ENCODE results near the gene GAGE1.
"Not testable (repeated sequence)": the region's sequence is repeated elsewhere in the genome, so short reads cannot be mapped to it uniquely, and the experiment has no call there.

Gene GAGE1, protein sequence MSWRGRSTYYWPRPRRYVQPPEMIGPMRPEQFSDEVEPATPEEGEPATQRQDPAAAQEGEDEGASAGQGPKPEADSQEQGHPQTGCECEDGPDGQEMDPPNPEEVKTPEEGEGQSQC

GRCh38 chrX:49598720-49599119, at the start of gene GAGE1:
Gene GAGE1, plus strand, starts transcription at chrX:49599020. Its CDS starts 1,155 bp downstream, at chrX:49600175.
- not testable (repeated sequence) for DNase-seq

DNA sequence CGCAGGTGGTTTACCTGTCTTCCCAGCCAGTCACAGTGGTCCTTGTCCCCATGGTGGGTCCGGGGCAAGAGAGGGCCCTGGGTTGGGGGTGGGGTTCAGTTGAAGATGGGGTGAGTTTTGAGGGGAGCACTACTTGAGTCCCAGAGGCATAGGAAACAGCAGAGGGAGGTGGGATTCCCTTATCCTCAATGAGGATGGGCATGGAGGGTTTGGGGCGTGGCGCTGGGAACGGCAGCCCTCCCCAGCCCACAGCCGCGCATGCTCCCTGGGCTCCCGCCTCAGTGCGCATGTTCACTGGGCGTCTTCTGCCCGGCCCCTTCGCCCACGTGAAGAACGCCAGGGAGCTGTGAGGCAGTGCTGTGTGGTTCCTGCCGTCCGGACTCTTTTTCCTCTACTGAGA, 47.8 kb upstream of the GAGE1 start, which contains the start of gene GAGE12E:
TSS of gene GAGE12E (plus strand) at position 301 of the 400 bp plus-strand sequence. CDS start 1,155 bp downstream, outside the sequence.
- DNase-seq: not testable (repeated sequence)

GRCh38 chrX:49560542-49560941, 38.3 kb upstream of the GAGE1 start, which contains the start of gene GAGE12F:
Gene GAGE12F, plus strand, starts transcription at chrX:49560842. Its CDS starts 1,155 bp downstream, at chrX:49561997.
- DNase-seq: not testable (repeated sequence)

DNA sequence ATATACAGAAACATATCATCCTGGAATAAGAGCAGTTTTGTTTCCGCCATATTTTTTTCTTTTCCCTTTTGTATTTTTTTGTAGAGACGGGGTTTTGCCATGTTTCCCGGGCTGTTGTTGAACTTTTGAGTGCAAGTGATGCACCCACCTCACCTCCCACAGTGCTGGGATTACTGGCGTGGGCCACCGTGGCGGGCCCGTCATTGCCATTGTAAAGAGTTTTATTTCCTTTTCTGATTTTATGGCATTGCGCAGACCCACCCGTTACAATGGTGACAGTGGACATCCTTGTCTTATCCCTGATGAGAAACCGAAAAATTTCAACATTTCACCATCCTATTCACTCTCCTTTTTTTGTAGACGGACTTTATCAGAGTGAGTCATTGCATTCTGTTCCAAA, 30.1 kb upstream of the GAGE1 start:
- DNase-seq: not testable (repeated sequence)

- DNase-seq: not testable (repeated sequence)
Measured at GRCh38 chrX:49569152-49569551, 29.7 kb upstream of the GAGE1 start.

DNA sequence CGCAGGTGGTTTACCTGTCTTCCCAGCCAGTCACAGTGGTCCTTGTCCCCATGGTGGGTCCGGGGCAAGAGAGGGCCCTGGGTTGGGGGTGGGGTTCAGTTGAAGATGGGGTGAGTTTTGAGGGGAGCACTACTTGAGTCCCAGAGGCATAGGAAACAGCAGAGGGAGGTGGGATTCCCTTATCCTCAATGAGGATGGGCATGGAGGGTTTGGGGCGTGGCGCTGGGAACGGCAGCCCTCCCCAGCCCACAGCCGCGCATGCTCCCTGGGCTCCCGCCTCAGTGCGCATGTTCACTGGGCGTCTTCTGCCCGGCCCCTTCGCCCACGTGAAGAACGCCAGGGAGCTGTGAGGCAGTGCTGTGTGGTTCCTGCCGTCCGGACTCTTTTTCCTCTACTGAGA, 28.7 kb upstream of the GAGE1 start, which contains the start of gene GAGE12G:
TSS of gene GAGE12G (plus strand) at position 301 of the 400 bp plus-strand sequence. CDS start 1,155 bp downstream, outside the sequence.
- DNase-seq: not testable (repeated sequence)

DNA sequence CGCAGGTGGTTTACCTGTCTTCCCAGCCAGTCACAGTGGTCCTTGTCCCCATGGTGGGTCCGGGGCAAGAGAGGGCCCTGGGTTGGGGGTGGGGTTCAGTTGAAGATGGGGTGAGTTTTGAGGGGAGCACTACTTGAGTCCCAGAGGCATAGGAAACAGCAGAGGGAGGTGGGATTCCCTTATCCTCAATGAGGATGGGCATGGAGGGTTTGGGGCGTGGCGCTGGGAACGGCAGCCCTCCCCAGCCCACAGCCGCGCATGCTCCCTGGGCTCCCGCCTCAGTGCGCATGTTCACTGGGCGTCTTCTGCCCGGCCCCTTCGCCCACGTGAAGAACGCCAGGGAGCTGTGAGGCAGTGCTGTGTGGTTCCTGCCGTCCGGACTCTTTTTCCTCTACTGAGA, 19.2 kb upstream of the GAGE1 start, which contains the start of gene GAGE12H:
TSS of gene GAGE12H (plus strand) at position 301 of the 400 bp plus-strand sequence. CDS start 1,155 bp downstream, outside the sequence.
- not testable (repeated sequence) for DNase-seq

DNA sequence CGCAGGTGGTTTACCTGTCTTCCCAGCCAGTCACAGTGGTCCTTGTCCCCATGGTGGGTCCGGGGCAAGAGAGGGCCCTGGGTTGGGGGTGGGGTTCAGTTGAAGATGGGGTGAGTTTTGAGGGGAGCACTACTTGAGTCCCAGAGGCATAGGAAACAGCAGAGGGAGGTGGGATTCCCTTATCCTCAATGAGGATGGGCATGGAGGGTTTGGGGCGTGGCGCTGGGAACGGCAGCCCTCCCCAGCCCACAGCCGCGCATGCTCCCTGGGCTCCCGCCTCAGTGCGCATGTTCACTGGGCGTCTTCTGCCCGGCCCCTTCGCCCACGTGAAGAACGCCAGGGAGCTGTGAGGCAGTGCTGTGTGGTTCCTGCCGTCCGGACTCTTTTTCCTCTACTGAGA, 9.6 kb upstream of the GAGE1 start, which contains the start of gene GAGE2A:
TSS of gene GAGE2A (plus strand) at position 301 of the 400 bp plus-strand sequence. CDS start 1,155 bp downstream, outside the sequence.
- not testable (repeated sequence) for DNase-seq

DNA sequence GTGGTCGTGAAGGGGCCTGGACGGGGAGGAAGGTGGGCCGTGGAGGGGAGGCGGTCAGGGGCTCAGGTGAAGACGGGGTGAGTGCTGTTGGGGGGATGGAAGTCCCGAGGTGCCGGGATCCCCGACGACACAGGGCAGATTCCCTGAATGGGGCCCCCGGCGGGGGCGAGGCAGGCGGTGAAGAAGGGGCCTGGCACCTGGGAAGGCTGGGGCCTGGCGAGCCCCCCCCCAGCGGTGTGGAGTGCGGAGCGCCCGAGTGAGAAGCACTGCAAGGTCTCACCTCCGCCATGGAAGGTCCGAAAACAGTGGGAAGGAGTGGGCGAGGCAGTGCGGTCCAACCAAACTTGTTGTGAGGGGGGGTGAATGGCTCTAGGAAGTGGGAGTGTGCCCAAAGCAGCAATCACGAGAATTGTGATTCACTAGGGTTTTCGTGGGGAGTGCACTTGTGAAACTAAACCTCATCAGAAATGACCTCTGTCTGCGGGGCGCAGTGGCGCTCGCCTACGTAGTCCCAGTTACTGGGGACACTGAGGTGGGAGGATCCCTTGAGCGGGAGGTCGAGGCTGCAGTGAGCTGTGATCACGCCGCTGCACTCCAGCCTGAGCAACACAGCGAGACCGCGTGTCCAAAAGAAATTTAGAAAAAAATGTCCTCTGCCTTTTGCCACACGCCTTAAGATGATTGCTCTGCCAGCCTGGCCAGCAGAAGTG, 8.9 kb upstream of the GAGE1 start:
- DNase-seq: not testable (repeated sequence)

GRCh38 chrX:49590488-49590887, 8.3 kb upstream of the GAGE1 start:
- not testable (repeated sequence) for DNase-seq

DNA sequence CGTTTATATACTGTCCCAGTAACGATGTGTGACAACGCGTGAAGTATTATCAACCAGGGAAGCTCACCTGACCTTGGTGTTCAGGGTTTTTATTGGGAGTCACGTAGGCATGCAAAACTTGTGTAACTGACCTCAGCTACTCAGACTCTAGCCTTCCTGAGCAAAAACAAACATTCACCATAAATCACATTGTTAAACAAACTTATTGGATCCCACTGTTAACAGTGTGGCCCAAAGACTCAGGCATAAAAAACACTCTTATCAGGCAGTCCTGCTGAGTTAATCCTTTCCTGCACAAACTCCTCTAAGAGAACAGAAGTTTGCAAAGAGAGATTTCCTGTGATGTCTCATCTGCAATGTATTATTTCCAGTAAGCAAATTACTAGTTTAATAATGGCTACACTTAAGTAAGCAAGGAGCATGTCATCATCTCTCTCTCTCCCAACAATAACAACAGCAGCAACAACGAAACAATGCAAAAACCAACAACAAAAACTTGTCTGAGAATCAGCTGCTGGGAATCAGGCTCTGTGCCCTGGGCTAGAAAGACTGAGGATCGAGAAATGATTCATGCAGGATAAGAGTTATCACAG, 12.0 kb downstream of the GAGE1 start:
- no peak for DNase-seq

DNA sequence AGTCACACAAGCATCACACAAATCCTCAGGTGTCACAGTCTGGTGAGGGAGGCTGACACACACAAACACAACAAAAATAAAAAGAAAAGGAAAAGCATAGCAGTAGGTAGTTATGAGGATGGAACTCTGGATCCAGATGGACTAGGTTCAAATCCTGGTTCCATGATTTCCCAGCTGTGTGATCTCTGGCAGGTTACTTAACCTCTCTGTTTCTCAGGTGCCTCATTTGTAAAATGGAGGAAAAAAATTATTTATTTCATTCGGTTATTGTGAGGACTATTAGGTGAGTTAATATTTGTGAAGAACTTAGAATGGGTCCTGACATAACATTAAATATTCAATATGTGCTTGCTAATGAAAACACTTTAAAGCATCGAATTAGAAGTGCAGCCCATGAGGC, 19.8 kb downstream of the GAGE1 start:
- no peak for DNase-seq

GRCh38 chrX:49627086-49627777, 28.4 kb downstream of the GAGE1 start:
- no peak for DNase-seq

DNA sequence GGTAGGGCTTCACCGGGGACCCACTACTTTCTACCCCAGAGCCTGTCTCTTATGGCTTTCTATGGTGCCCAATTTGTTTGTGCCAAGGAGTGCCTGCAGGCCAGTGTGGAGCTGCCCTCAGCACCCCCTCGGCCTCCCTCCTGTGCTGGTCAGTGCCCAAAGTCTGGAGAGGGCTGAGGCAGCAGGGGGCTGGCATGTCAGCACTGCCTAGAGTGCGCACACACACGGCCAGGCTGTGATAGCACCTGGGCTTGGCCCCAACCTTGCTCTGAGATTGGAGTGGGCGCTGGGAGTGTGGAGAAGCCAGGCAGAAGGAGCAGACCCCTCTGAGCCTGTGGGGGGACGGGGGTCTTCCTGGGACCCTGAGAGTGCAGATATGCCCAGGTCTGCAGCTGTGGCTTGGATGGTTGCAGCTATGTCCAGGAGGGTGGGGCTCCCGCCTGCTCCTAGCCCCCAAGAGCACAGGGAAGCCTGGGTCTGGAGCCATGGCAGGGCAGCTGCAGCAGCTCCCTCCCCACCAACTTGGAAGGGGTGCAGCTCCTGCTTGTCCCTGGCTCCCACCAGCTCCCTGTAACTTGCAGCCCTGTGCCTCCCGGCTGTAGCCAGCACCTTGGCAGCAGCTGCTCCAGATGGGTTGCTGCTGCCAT, 46.3 kb downstream of the GAGE1 start:
- no peak for DNase-seq

- DNase-seq: no peak
Measured at GRCh38 chrX:49656533-49656932, 57.7 kb downstream of the GAGE1 start.

Data from midbrain (tissue), 1 donor.